HepG2 (cell line): ENCODE measurements around the gene PSMD8. TPM values are rescaled to one million over a fixed set of nuclear protein-coding genes. Genes with fewer than 3 reads are reported as not detected.

Source experiments
- ATF7-NPFF ChIP-seq: sonication (generic); formaldehyde crosslinking; IDR thresholded peaks from 2 replicates; pipeline ENCODE4 v1.8.1; 2023; ENCODE audit warnings: mild to moderate bottlenecking, low read depth, missing genetic modification reagents, moderate library complexity
- BORCS8-MEF2B ChIP-seq: sonication (generic); formaldehyde crosslinking; IDR thresholded peaks from 2 replicates; pipeline ENCODE4 v1.8.0; 2022; ENCODE audit warnings: mild to moderate bottlenecking, missing genetic modification reagents
- DR1 ChIP-seq: sonication (generic); formaldehyde crosslinking; IDR thresholded peaks from 2 replicates; pipeline ENCODE4 v1.8.0; 2021; ENCODE audit warnings: mild to moderate bottlenecking, missing genetic modification reagents, inconsistent platforms
- EHMT2 ChIP-seq: fragments of 200-600 bp; sonication (generic); IDR thresholded peaks from 2 replicates; pipeline ENCODE4 v1.7.0; 2017; ENCODE audit warnings: antibody characterized with exemption, low read depth, low read length, borderline replicate concordance
- FLYWCH1 ChIP-seq: sonication (generic); formaldehyde crosslinking; IDR thresholded peaks from 2 replicates; pipeline ENCODE4 v1.8.1; 2023; ENCODE audit warnings: mild to moderate bottlenecking, missing genetic modification reagents
- FOXM1 ChIP-seq: sonication (generic); formaldehyde crosslinking; IDR thresholded peaks from 2 replicates; pipeline ENCODE4 v1.5.0; 2020; ENCODE audit warnings: missing genetic modification reagents
- HDAC1 ChIP-seq: sonication (generic); formaldehyde crosslinking; IDR thresholded peaks from 2 replicates; pipeline ENCODE4 v1.5.1; 2020; ENCODE audit warnings: mild to moderate bottlenecking, missing genetic modification reagents
- HHEX ChIP-seq: IDR thresholded peaks from 2 replicates; pipeline ENCODE4 v1.6.1; 2016; ENCODE audit warnings: control low read depth
- HIVEP1 ChIP-seq: sonication (generic); formaldehyde crosslinking; IDR thresholded peaks from 2 replicates; pipeline ENCODE4 v1.4.0; 2020; ENCODE audit warnings: mild to moderate bottlenecking, missing genetic modification reagents
- HNRNPLL ChIP-seq: fragments of 200-400 bp; formaldehyde crosslinking; IDR thresholded peaks from 2 replicates; pipeline ENCODE4 v1.6.1; 2017; ENCODE audit warnings: mild to moderate bottlenecking, low read depth, low read length; ENCODE audit not compliant: poor library complexity, severe bottlenecking
- IRX3 ChIP-seq: sonication (generic); formaldehyde crosslinking; IDR thresholded peaks from 2 replicates; pipeline ENCODE4 v1.8.1; 2023; ENCODE audit warnings: mild to moderate bottlenecking, low read depth, missing genetic modification reagents, borderline replicate concordance
- KAT7 ChIP-seq: IDR thresholded peaks from 2 replicates; pipeline ENCODE4 v1.6.1; 2018; ENCODE audit warnings: borderline replicate concordance, missing compliant biosample characterization
- KDM2A ChIP-seq: sonication (generic); formaldehyde crosslinking; IDR thresholded peaks from 2 replicates; pipeline ENCODE4 v1.4.0; 2020; ENCODE audit warnings: low read depth, missing genetic modification reagents, borderline replicate concordance
- SPEN ChIP-seq: sonication (generic); formaldehyde crosslinking; IDR thresholded peaks from 2 replicates; pipeline ENCODE4 v1.5.1; 2020; ENCODE audit warnings: low read depth, mild to moderate bottlenecking, missing genetic modification reagents
- YY1 ChIP-seq: IDR thresholded peaks from 2 replicates; pipeline ENCODE4 v1.6.1; 2011; ENCODE audit warnings: low read length, low read depth, moderate library complexity, mild to moderate bottlenecking; ENCODE audit not compliant: insufficient read depth, insufficient replicate concordance
- ZFP36 ChIP-seq: fragments of 150-350 bp; IDR thresholded peaks from 2 replicates; pipeline ENCODE4 v1.6.1; 2018; ENCODE audit warnings: borderline replicate concordance, low read length, low read depth; ENCODE audit not compliant: partially characterized antibody
- ZNF121 ChIP-seq: sonication (generic); formaldehyde crosslinking; IDR thresholded peaks from 2 replicates; pipeline ENCODE4 v1.5.0; 2020; ENCODE audit warnings: mild to moderate bottlenecking, missing genetic modification reagents
- ZNF282 ChIP-seq: fragments of 450-650 bp; IDR thresholded peaks from 2 replicates; pipeline ENCODE4 v1.6.1; 2018; ENCODE audit not compliant: partially characterized antibody
- ZNF570 ChIP-seq: sonication (generic); formaldehyde crosslinking; IDR thresholded peaks from 2 replicates; pipeline ENCODE4 v1.4.0; 2020; ENCODE audit warnings: mild to moderate bottlenecking, missing genetic modification reagents, borderline replicate concordance
- ZNF589 ChIP-seq: sonication (generic); formaldehyde crosslinking; conservative IDR thresholded peaks from 2 replicates; pipeline ENCODE4 v1.8.0; 2022; ENCODE audit warnings: mild to moderate bottlenecking, moderate library complexity, missing genetic modification reagents
- ZNF75D ChIP-seq: sonication (generic); formaldehyde crosslinking; IDR thresholded peaks from 2 replicates; pipeline ENCODE4 v1.8.1; 2023; ENCODE audit warnings: missing genetic modification reagents, mild to moderate bottlenecking, borderline replicate concordance
- ZNF780A ChIP-seq: sonication (generic); formaldehyde crosslinking; IDR thresholded peaks from 2 replicates; pipeline ENCODE4 v1.8.0; 2022; ENCODE audit warnings: mild to moderate bottlenecking, missing genetic modification reagents, moderate library complexity
- ZNF839 ChIP-seq: sonication (generic); formaldehyde crosslinking; IDR thresholded peaks from 2 replicates; pipeline ENCODE4 v1.4.0; 2020; ENCODE audit warnings: missing genetic modification reagents, mild to moderate bottlenecking, borderline replicate concordance
- ZSCAN20 ChIP-seq: sonication (generic); formaldehyde crosslinking; IDR thresholded peaks from 2 replicates; pipeline ENCODE4 v1.4.0; 2020; ENCODE audit warnings: missing genetic modification reagents, mild to moderate bottlenecking, borderline replicate concordance
- ZSCAN21 ChIP-seq: sonication (generic); formaldehyde crosslinking; IDR thresholded peaks from 2 replicates; pipeline ENCODE4 v1.8.0; 2022; ENCODE audit warnings: mild to moderate bottlenecking, missing genetic modification reagents, moderate library complexity, borderline replicate concordance
- polyA plus RNA-seq, 8 experiments: library from polyadenylated mRNA; depleted of rRNA in 3 of 8; stranded (reverse) in 7 of 8; unstranded in 1 of 8; fragments of >200 nt; fragmentation: Illumina TruSeq in 4 of 8; extraction: Trizol in 4 of 8; gene quantifications; 2 replicates each; pipeline versions ENCODE4 v1.2.1 to v1.2.3, GENCODE V29; 2011 to 2016; ENCODE audit warnings: low read depth in 4 of 8, missing spikeins in 1 of 8, mixed read lengths in 1 of 8; ENCODE audit not compliant: insufficient read depth in 1 of 8
- total RNA-seq, 5 experiments: library from RNA; depleted of rRNA; stranded (reverse); fragments of >200 nt; fragmentation: Illumina TruSeq; extraction: Trizol; gene quantifications; 2 replicates each; pipeline ENCODE4 v1.2.3, GENCODE V29; 2016; ENCODE audit warnings: low read depth in 1 of 5
- TF ChIP-seq, protein P1 (sequence below): sonication (generic); formaldehyde crosslinking; IDR thresholded peaks from 2 replicates; pipeline ENCODE4 v1.5.0; 2020; ENCODE audit warnings: mild to moderate bottlenecking, missing genetic modification reagents, borderline replicate concordance
- TF ChIP-seq, protein P2 (sequence below): sonication (generic); formaldehyde crosslinking; IDR thresholded peaks from 2 replicates; pipeline ENCODE4 v1.4.0; 2020; ENCODE audit warnings: missing genetic modification reagents, borderline replicate concordance

PSMD8 gene
- total and polyA plus RNA-seq, 2 of the 13 experiments (the other 11 are each of a cell fraction or from before 2014, with no cell fraction given) = 162 to 296 TPM

DNA sequence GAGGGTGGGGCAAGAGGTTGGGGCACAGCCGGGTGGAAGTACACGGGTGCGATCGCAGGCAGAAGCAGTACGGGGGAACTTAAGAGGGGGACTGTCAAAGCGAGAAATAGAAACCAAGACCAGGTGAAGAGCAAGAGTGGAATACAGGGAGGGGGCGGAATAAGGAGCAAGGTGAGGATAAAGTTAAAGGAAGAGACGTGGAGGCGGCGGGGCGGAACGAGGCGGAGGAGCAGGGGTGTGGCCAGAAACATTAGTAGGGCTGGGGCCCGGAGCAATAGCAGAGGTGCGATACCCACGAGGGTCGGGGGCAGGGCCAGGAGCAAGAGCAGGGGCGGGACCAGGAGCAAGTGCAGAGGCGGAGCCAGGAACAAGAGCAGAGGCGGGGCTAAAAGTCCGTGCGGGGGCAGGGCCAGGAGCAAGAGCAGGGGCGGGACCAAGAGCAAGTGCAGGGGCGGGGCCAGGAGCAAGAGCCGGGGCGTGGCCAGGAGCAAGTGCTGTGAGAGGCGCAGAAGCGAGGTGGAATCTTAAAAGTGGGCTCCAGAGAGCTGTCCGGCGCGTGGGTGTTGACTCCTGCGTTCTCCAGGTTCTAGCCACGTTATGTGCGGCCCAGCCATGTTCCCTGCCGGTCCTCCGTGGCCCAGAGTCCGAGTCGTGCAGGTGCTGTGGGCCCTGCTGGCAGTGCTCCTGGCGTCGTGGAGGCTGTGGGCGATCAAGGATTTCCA is 37.6 kb upstream of the PSMD8 start (continued):
- TF ChIP-seq ATF7-NPFF = no peak
- TF ChIP-seq EHMT2 = no peak
- TF ChIP-seq DR1 (CRISPR knock-in tag) = no peak
- no peak; the same call in 1 of the 2 replicates for TF ChIP-seq SPEN (CRISPR knock-in tag)
- no peak; the same call in 1 of the 2 replicates for TF ChIP-seq ZNF589 (CRISPR knock-in tag)
- peak; percentile 28; the same call in 1 of the 2 replicates for TF ChIP-seq KDM2A
- no peak for TF ChIP-seq ZNF780A
- peak; percentile 63 for TF ChIP-seq HNRNPLL
- no peak for TF ChIP-seq IRX3 (CRISPR knock-in tag)
- TF ChIP-seq, protein P1, sequence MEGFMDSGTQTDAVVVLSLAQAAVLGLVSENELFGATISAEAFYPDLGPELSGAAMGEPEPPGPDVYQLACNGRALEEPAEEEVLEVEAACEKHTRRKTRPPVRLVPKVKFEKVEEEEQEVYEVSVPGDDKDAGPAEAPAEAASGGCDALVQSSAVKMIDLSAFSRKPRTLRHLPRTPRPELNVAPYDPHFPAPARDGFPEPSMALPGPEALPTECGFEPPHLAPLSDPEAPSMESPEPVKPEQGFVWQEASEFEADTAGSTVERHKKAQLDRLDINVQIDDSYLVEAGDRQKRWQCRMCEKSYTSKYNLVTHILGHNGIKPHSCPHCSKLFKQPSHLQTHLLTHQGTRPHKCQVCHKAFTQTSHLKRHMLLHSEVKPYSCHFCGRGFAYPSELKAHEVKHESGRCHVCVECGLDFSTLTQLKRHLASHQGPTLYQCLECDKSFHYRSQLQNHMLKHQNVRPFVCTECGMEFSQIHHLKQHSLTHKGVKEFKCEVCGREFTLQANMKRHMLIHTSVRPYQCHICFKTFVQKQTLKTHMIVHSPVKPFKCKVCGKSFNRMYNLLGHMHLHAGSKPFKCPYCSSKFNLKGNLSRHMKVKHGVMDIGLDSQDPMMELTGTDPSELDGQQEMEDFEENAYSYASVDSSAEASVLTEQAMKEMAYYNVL = no peak
- TF ChIP-seq ZNF839 = no peak
- no peak for TF ChIP-seq ZNF570 (CRISPR knock-in tag)
- TF ChIP-seq ZNF121 (CRISPR knock-in tag) = no peak
- TF ChIP-seq, protein P2, sequence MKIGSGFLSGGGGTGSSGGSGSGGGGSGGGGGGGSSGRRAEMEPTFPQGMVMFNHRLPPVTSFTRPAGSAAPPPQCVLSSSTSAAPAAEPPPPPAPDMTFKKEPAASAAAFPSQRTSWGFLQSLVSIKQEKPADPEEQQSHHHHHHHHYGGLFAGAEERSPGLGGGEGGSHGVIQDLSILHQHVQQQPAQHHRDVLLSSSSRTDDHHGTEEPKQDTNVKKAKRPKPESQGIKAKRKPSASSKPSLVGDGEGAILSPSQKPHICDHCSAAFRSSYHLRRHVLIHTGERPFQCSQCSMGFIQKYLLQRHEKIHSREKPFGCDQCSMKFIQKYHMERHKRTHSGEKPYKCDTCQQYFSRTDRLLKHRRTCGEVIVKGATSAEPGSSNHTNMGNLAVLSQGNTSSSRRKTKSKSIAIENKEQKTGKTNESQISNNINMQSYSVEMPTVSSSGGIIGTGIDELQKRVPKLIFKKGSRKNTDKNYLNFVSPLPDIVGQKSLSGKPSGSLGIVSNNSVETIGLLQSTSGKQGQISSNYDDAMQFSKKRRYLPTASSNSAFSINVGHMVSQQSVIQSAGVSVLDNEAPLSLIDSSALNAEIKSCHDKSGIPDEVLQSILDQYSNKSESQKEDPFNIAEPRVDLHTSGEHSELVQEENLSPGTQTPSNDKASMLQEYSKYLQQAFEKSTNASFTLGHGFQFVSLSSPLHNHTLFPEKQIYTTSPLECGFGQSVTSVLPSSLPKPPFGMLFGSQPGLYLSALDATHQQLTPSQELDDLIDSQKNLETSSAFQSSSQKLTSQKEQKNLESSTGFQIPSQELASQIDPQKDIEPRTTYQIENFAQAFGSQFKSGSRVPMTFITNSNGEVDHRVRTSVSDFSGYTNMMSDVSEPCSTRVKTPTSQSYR (CRISPR knock-in tag) = no peak
- no peak for TF ChIP-seq ZSCAN20 (CRISPR knock-in tag)
- TF ChIP-seq HIVEP1 (CRISPR knock-in tag) = no peak
- peak; percentile 8 for TF ChIP-seq YY1
- TF ChIP-seq ZNF75D (CRISPR knock-in tag) = no peak
- no peak for TF ChIP-seq KAT7 (CRISPR knock-in tag)
- no peak for TF ChIP-seq ZFP36
- no peak for TF ChIP-seq ZSCAN21
- TF ChIP-seq BORCS8-MEF2B = no peak; the same call in 1 of the 2 replicates
- no peak for TF ChIP-seq ZNF282
- no peak for TF ChIP-seq FLYWCH1 (CRISPR knock-in tag)
- peak; percentile 26; the same call in 1 of the 2 replicates for TF ChIP-seq HDAC1 (CRISPR knock-in tag)
- TF ChIP-seq FOXM1 = no peak
- no peak for TF ChIP-seq HHEX (CRISPR knock-in tag)
